Measurements from ENCODE around the gene ABCB10.

DNA sequence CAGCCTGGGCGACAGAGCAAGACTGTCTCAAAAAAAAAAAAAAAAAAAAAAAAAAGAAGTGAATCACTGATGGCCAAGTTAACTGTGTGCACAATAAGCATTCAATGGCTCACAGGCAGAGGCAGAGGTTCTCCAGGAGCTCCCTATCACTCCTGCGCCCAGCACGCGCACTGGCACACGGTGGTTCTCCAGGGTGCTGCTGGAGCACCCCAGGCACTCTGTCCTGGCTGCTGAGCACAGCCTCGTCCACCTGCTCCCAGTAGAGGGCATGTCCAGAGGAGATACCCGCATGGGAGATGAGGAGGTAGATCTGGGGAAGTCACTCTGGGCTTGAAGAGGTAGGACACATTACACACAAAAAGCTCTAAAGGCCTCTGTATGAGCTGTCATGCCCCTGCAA is 28.9 kb downstream of the ABCB10 start:
- TF ChIP-seq, protein P1, sequence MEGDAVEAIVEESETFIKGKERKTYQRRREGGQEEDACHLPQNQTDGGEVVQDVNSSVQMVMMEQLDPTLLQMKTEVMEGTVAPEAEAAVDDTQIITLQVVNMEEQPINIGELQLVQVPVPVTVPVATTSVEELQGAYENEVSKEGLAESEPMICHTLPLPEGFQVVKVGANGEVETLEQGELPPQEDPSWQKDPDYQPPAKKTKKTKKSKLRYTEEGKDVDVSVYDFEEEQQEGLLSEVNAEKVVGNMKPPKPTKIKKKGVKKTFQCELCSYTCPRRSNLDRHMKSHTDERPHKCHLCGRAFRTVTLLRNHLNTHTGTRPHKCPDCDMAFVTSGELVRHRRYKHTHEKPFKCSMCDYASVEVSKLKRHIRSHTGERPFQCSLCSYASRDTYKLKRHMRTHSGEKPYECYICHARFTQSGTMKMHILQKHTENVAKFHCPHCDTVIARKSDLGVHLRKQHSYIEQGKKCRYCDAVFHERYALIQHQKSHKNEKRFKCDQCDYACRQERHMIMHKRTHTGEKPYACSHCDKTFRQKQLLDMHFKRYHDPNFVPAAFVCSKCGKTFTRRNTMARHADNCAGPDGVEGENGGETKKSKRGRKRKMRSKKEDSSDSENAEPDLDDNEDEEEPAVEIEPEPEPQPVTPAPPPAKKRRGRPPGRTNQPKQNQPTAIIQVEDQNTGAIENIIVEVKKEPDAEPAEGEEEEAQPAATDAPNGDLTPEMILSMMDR (IDR thresholded peaks at IDR 0.05 in 8 of 11, conservative IDR thresholded peaks at IDR 0.05 in 3 of 11), result no peak
- no peak for TF ChIP-seq POLR2A (IDR thresholded peaks at IDR 0.05)
